COLO829 (cell line): ENCODE data around the gene PNPLA3.

Source experiments
- DNase-seq: peaks from one replicate; pipeline ENCODE4 v3.0.0; 2012; ENCODE audit warnings: low spot score

The PNPLA3 gene

GRCh38 chr22:43994416-43994815, 70.8 kb downstream of the PNPLA3 start:
- DNase-seq: no peak

GRCh38 chr22:43995057-43995685, 71.6 kb downstream of the PNPLA3 start:
- DNase-seq: no peak

- DNase-seq: no peak
Observed at GRCh38 chr22:43995798-43996169, 72.2 kb downstream of the PNPLA3 start.

- no peak for DNase-seq
Observed at GRCh38 chr22:43996170-43996980, 72.8 kb downstream of the PNPLA3 start.

GRCh38 chr22:43996981-43997265, 73.3 kb downstream of the PNPLA3 start:
- DNase-seq: no peak
